ENCODE measurements around the gene TRAPPC3L.
"Not testable (repeated sequence)": the region's sequence is repeated elsewhere in the genome, so short reads cannot be mapped to it uniquely, and the experiment has no call there.

Gene TRAPPC3L

GRCh38 chr6:116500969-116501433 is 44.5 kb downstream of the TRAPPC3L start:
- no peak for DNase-seq (ENCODE audit: low spot score in 2 of 2)
- H3K4me3 Mint-ChIP-seq: no peak overlapping the region
- peaks cover 79% of the 10 kb centered on the region for H3K27me3 Mint-ChIP-seq
- H3K4me1 Mint-ChIP-seq: no peaks in the 10 kb centered on the region
- ATAC-seq (replicated peaks; ENCODE audit: extremely low read depth, poor library complexity, severe bottlenecking): no peak
- H3K36me3 Mint-ChIP-seq (ENCODE audit: insufficient read depth): no peaks in the 10 kb centered on the region
- no peak overlapping the region for H3K27ac Mint-ChIP-seq (ENCODE audit: low read depth)
- peaks cover 5% of the 10 kb centered on the region for H3K9me3 Mint-ChIP-seq

- no peak overlapping the region for H3K4me3 Mint-ChIP-seq
- no peaks in the 10 kb centered on the region for H3K36me3 Mint-ChIP-seq (ENCODE audit: insufficient read depth)
- H3K9me3 Mint-ChIP-seq: no peaks in the 10 kb centered on the region
- ATAC-seq (replicated peaks; ENCODE audit: extremely low read depth, poor library complexity, severe bottlenecking): no peak
- H3K4me1 Mint-ChIP-seq: no peaks in the 10 kb centered on the region
- no peak for DNase-seq (ENCODE audit: low spot score in 2 of 2)
- no peak overlapping the region for H3K27ac Mint-ChIP-seq (ENCODE audit: low read depth)
- H3K27me3 Mint-ChIP-seq: peaks cover 52% of the 10 kb centered on the region
Measured at GRCh38 chr6:116497113-116497676, 48.3 kb downstream of the TRAPPC3L start.

- not testable (repeated sequence) for ATAC-seq (replicated peaks; ENCODE audit: extremely low read depth, poor library complexity, severe bottlenecking)
Measured at GRCh38 chr6:116495161-116495560, 50.3 kb downstream of the TRAPPC3L start.

DNA sequence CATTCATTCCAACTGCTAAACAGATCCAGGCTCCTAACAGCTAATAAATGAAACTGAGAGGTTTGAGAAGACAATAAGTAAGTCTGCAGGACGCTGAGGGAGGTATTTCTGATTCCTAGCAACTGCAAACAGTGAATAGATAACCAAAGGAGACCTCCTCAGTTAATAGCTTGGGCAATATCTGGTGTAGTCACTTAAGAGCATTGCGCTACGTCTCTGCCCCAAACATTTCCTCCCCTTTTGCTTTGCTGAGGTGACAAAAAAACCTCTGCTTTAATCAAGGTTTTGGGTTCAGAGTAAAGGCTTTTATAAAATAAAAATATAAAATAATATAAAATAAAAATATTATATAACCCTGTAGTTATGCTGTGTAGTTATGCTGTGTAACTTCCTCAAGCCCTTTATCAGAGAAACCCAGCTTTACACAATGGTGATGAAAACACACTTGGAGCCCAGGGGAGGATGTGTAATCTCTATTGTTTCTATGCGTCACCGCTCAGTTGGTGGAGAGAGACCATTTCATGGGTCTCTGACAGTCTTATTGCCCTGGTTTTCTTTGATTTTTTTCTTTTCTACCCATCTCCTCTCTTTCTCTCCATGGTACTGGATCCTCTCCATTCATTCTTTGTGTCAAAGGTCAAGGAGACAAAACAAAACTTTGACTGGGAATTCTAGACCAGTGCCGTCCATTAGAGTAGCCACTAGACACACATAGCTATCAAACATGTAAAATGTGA is 53.0 kb downstream of the TRAPPC3L start:
- Mint-ChIP-seq H3K27ac (ENCODE audit: low read depth) (no peak overlapping the region), H3K4me1 (no peaks in the 10 kb centered on the region), H3K4me3 (no peak overlapping the region), H3K9me3 (no peaks in the 10 kb centered on the region), H3K36me3 (ENCODE audit: insufficient read depth) (no peaks in the 10 kb centered on the region), H3K27me3 (peaks cover 57% of the 10 kb centered on the region)
- ATAC-seq (replicated peaks; ENCODE audit: extremely low read depth, poor library complexity, severe bottlenecking): no peak
- DNase-seq (ENCODE audit: low spot score in 2 of 2): no peak

More at GRCh38 chr6:116495161-116495560, 50.3 kb downstream of the TRAPPC3L start:
- not testable (repeated sequence) for H3K36me3 Mint-ChIP-seq (ENCODE audit: insufficient read depth); H3K4me3 Mint-ChIP-seq; H3K27ac Mint-ChIP-seq (ENCODE audit: low read depth); H3K4me1 Mint-ChIP-seq; DNase-seq (ENCODE audit: low spot score in 2 of 2); H3K9me3 Mint-ChIP-seq
- peaks cover 51% of the 10 kb centered on the region for H3K27me3 Mint-ChIP-seq

DNA sequence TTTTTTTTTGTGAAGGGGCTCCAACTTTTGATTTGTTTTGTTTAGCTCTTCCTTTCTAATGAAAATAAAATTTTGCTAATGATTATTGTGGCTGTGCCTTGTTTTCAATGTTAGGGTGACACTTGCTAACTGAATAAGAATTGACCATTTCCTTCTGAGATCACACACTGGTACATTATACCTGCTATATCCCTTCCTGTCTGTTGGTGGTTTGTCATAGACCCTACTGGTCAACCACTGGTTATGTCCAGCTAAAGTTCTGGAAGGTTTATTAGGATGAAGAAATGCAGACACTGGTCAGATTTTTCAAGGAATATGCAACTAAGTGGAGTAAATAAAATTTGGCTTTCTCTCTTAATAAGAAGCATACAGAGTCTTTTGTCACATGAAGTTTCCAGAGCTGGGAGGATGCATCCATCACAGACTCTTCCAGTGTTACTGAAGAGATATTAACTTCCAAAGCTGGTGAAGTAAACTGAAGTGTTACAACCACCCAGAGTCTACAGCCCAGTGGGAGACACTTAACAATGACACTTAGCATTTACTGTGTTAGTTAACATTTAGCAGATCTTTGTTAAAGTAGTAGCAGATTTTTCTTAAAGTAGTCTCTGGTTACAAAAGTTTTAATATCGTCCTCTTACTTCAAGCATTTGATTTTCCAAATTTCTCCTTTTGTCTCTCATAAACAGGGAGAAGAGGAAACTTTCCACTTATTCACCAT is 53.7 kb downstream of the TRAPPC3L start:
- no peak overlapping the region for H3K4me3 Mint-ChIP-seq
- ATAC-seq (replicated peaks; ENCODE audit: extremely low read depth, poor library complexity, severe bottlenecking) (no peak), DNase-seq (ENCODE audit: low spot score in 2 of 2) (no peak)
- no peak overlapping the region for H3K27ac Mint-ChIP-seq (ENCODE audit: low read depth)
- peaks cover 64% of the 10 kb centered on the region for H3K27me3 Mint-ChIP-seq
- no peaks in the 10 kb centered on the region for H3K36me3 Mint-ChIP-seq (ENCODE audit: insufficient read depth)
- no peaks in the 10 kb centered on the region for H3K9me3 Mint-ChIP-seq
- no peaks in the 10 kb centered on the region for H3K4me1 Mint-ChIP-seq

DNA sequence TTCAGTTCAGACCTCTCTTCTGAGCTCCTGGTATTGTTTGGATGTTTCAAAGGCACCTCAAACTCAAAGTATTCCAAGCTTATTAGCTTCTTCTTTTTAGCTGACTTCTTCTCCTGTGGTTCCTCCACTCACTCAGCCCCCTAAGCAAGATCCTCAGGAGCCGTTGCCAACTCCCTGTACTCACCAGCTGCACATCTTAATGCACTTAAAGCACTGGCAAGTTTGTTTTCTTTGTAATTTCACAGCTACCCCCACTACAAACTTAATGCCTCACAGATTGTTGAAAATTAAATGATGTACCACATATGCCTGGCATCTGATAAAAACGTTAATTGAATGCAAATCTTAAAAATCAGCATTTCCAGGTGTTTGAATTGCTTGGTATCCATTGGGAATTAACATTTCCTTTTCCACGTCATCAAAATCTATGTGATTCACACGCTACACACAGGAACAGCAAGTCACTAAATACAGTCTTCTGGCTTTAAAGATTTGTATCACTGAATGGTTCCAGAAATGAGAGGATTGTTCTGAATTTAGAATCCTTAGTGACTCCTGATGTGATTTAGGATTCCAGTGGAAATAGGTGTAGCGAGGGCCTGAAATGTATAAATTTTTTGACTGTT is 59.8 kb downstream of the TRAPPC3L start:
- Mint-ChIP-seq H3K9me3 (no peaks in the 10 kb centered on the region), H3K4me1 (no peaks in the 10 kb centered on the region), H3K4me3 (no peak overlapping the region), H3K27ac (ENCODE audit: low read depth) (no peak overlapping the region), H3K27me3 (peaks cover 82% of the 10 kb centered on the region), H3K36me3 (ENCODE audit: insufficient read depth) (no peaks in the 10 kb centered on the region)
- ATAC-seq (replicated peaks; ENCODE audit: extremely low read depth, poor library complexity, severe bottlenecking) (no peak), DNase-seq (ENCODE audit: low spot score in 2 of 2) (no peak)

DNA sequence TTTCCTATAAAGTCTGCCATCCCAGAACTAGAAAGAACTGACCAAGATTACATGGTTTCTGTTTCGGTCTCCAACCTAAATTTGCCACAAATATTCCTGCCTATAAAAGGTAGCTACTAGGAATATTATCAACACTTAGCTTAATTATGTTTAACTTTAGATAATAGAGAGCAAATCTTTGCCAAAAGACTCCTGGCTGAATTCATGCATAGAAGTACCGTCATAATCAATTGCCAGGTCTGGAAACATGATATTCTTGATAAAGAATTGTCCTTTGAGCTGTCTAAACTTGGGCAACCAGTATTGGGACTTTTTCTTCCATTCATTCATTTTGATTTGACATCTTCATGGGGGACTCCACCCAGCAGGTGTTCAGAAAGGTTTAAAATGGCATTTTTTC is 61.9 kb downstream of the TRAPPC3L start:
- Mint-ChIP-seq H3K9me3 (no peaks in the 10 kb centered on the region), H3K4me3 (no peak overlapping the region), H3K4me1 (no peaks in the 10 kb centered on the region), H3K36me3 (ENCODE audit: insufficient read depth) (no peaks in the 10 kb centered on the region), H3K27ac (ENCODE audit: low read depth) (no peak overlapping the region), H3K27me3 (peaks cover 61% of the 10 kb centered on the region)
- no peak for ATAC-seq (replicated peaks; ENCODE audit: extremely low read depth, poor library complexity, severe bottlenecking)
- no peak for DNase-seq (ENCODE audit: low spot score in 2 of 2)

GRCh38 chr6:116482780-116483179 is 62.7 kb downstream of the TRAPPC3L start:
- ATAC-seq (replicated peaks; ENCODE audit: extremely low read depth, poor library complexity, severe bottlenecking): no peak
- H3K27me3 Mint-ChIP-seq: peaks cover 53% of the 10 kb centered on the region
- H3K4me1 Mint-ChIP-seq: no peaks in the 10 kb centered on the region
- H3K4me3 Mint-ChIP-seq: no peak overlapping the region
- H3K9me3 Mint-ChIP-seq: no peaks in the 10 kb centered on the region
- no peak overlapping the region for H3K27ac Mint-ChIP-seq (ENCODE audit: low read depth)
- no peak for DNase-seq (ENCODE audit: low spot score in 2 of 2)
- H3K36me3 Mint-ChIP-seq (ENCODE audit: insufficient read depth): no peaks in the 10 kb centered on the region

DNA sequence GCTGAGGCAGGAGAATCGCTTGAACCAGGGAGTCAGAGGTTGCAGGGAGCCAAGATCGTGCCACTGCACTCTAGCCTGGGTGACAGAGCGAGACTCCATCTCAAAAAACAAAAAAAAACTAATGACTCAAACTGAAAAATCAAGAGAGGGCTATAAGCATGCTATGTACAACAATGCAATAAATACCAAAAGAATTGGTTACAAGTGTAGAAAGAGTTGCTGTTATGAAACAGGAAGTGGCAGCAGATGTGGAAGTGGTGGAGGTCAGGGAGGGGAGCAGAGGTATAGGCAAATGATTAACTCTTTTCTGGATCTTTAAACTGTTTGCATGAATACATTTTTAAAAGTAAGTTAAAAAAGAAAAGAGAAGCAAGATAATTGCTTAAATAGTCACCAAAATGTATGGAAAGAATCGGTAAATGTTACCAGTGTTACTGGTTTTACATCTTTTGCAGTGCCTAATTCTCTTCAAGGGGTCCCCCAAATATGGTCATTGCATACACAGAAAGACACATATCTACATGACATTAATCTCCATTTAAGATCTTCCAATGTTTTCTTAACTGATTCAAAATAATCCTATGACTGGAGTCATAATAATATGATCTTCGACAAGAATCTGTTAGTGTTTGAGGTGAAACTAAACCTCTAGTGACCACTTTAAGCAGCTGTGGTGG is 69.3 kb downstream of the TRAPPC3L start:
- H3K4me3 Mint-ChIP-seq: peak overlapping the region; percentile 71
- H3K27ac Mint-ChIP-seq (ENCODE audit: low read depth): peak overlapping the region; percentile 72
- no peaks in the 10 kb centered on the region for H3K36me3 Mint-ChIP-seq (ENCODE audit: insufficient read depth)
- ATAC-seq (replicated peaks; ENCODE audit: extremely low read depth, poor library complexity, severe bottlenecking): peak; percentile 92
- no peaks in the 10 kb centered on the region for H3K9me3 Mint-ChIP-seq
- no peak for DNase-seq (ENCODE audit: low spot score in 2 of 2)
- H3K4me1 Mint-ChIP-seq: peaks cover 20% of the 10 kb centered on the region
- H3K27me3 Mint-ChIP-seq: no peaks in the 10 kb centered on the region

- H3K4me3 Mint-ChIP-seq: peak overlapping the region; percentile 71
- DNase-seq (ENCODE audit: low spot score in 2 of 2): no peak
Measured at GRCh38 chr6:116475141-116475540, 70.3 kb downstream of the TRAPPC3L start.

GRCh38 chr6:116472706-116473105 is 72.8 kb downstream of the TRAPPC3L start:
- H3K4me3 Mint-ChIP-seq: no peak overlapping the region
- peaks cover 20% of the 10 kb centered on the region for H3K4me1 Mint-ChIP-seq
- H3K9me3 Mint-ChIP-seq: no peaks in the 10 kb centered on the region

More at GRCh38 chr6:116475141-116475540, 70.3 kb downstream of the TRAPPC3L start:
- no peaks in the 10 kb centered on the region for H3K36me3 Mint-ChIP-seq (ENCODE audit: insufficient read depth)
- no peaks in the 10 kb centered on the region for H3K27me3 Mint-ChIP-seq
- no peaks in the 10 kb centered on the region for H3K9me3 Mint-ChIP-seq
- ATAC-seq (replicated peaks; ENCODE audit: extremely low read depth, poor library complexity, severe bottlenecking): no peak
- H3K4me1 Mint-ChIP-seq: peaks cover 20% of the 10 kb centered on the region
- H3K27ac Mint-ChIP-seq (ENCODE audit: low read depth): peak overlapping the region; percentile 72

DNA sequence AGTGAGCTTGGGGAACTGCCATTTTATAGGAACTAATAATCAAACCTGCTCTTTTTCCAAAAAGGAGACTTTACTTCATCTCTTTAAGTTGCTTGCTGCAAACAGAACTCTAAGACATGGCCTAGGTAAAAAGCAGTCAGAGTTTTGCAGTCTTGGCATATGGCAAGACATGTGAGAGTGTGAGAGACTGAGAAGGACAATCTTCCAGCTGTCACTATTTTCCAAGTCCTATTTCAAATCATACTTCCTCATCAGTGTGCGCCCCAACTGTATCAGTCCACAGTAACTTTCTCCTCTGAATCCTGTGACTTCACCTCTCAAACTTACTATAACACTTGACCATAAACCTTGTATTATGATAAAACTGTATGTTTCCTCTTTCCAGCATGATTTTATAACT is 74.0 kb downstream of the TRAPPC3L start:
- Mint-ChIP-seq H3K4me3 (no peak overlapping the region), H3K36me3 (ENCODE audit: insufficient read depth) (no peaks in the 10 kb centered on the region), H3K27ac (ENCODE audit: low read depth) (no peak overlapping the region), H3K9me3 (no peaks in the 10 kb centered on the region), H3K27me3 (no peaks in the 10 kb centered on the region), H3K4me1 (peaks cover 20% of the 10 kb centered on the region)
- no peak for ATAC-seq (replicated peaks; ENCODE audit: extremely low read depth, poor library complexity, severe bottlenecking)
- no peak for DNase-seq (ENCODE audit: low spot score in 2 of 2)

More at GRCh38 chr6:116472706-116473105, 72.8 kb downstream of the TRAPPC3L start:
- H3K36me3 Mint-ChIP-seq (ENCODE audit: insufficient read depth): no peaks in the 10 kb centered on the region
- H3K27ac Mint-ChIP-seq (ENCODE audit: low read depth): no peak overlapping the region
- ATAC-seq (replicated peaks; ENCODE audit: extremely low read depth, poor library complexity, severe bottlenecking): no peak
- DNase-seq (ENCODE audit: low spot score in 2 of 2): no peak
- no peaks in the 10 kb centered on the region for H3K27me3 Mint-ChIP-seq
